CD4-positive, CD25-positive, alpha-beta regulatory T cell (primary cell): Measurements from ENCODE around the gene TRPC4. TPM values are rescaled to one million over a fixed set of nuclear protein-coding genes. Genes with fewer than 3 reads are reported as not detected.

ENCODE experiments used
- ATAC-seq, 2 donors: fragments of 150-1000 bp; cut with Tn5 transposase; one replicate each; pipeline ENCODE4 v1.10.0; 2021; ENCODE audit warnings: low read depth in 2 of 2, moderate number of reproducible peaks in 2 of 2, moderate library complexity in 1 of 2
- DNase-seq, 3 donors: peaks; one replicate each; pipeline versions ENCODE4 v3.0.0 to v3.0.0-alpha.2; 2012 to 2022; ENCODE audit warnings: mixed read lengths in 1 of 3
- H3K27ac ChIP-seq: one replicate; pipeline ENCODE4 v1.7.0; 2013; ENCODE audit warnings: mild to moderate bottlenecking, low read length; ENCODE audit not compliant: insufficient read depth, poor library complexity, severe bottlenecking
- H3K27me3 ChIP-seq: one replicate; pipeline ENCODE4 v1.7.0; 2013; ENCODE audit warnings: low read length; ENCODE audit not compliant: control insufficient read depth, insufficient read depth
- H3K36me3 ChIP-seq: one replicate; pipeline ENCODE4 v1.7.0; 2013; ENCODE audit warnings: mild to moderate bottlenecking, low read length, moderate library complexity; ENCODE audit not compliant: control insufficient read depth, insufficient read depth
- H3K4me1 ChIP-seq: 2 replicates; pipeline ENCODE4 v1.7.0; 2013; ENCODE audit warnings: mild to moderate bottlenecking, low read length; ENCODE audit not compliant: insufficient read depth, control insufficient read depth, poor library complexity, severe bottlenecking
- H3K4me3 ChIP-seq: one replicate; pipeline ENCODE4 v1.7.0; 2013; ENCODE audit warnings: low read depth, mild to moderate bottlenecking, low read length, moderate library complexity
- H3K9me3 ChIP-seq, 2 experiments: 1 replicate in 1 of 2; 2 replicates in 1 of 2; pipeline ENCODE4 v1.7.0; 2013; ENCODE audit warnings: low read length in 2 of 2, mild to moderate bottlenecking in 1 of 2, moderate library complexity in 1 of 2; ENCODE audit not compliant: control insufficient read depth in 2 of 2
- H3K27ac Mint-ChIP-seq, 3 donors: one replicate each; pipeline ENCODE4 v1.8.0; 2020 to 2022; ENCODE audit warnings: mild to moderate bottlenecking in 3 of 3, mixed read lengths in 3 of 3, moderate library complexity in 2 of 3
- H3K27me3 Mint-ChIP-seq: one replicate; pipeline ENCODE4 v1.8.0; 2022; ENCODE audit warnings: mild to moderate bottlenecking, mixed read lengths
- H3K36me3 Mint-ChIP-seq: one replicate; pipeline ENCODE4 v1.8.0; 2020; ENCODE audit warnings: mixed read lengths
- H3K4me1 Mint-ChIP-seq, 4 donors: one replicate each; pipeline ENCODE4 v1.8.0; 2020 to 2022; ENCODE audit warnings: mixed read lengths in 4 of 4, mild to moderate bottlenecking in 1 of 4
- H3K4me3 Mint-ChIP-seq, 4 donors: one replicate each; pipeline ENCODE4 v1.8.0; 2020 to 2022; ENCODE audit warnings: mild to moderate bottlenecking in 4 of 4, mixed read lengths in 4 of 4, moderate library complexity in 3 of 4
- H3K9me3 Mint-ChIP-seq, 7 donors: one replicate each; pipeline ENCODE4 v1.8.0; 2020 to 2022; ENCODE audit warnings: mixed read lengths in 7 of 7, mild to moderate bottlenecking in 3 of 7, moderate library complexity in 2 of 7
- polyA plus RNA-seq, 4 donors: library from polyadenylated mRNA; unstranded; fragments of 300-500 nt; fragmentation: Illumina TruSeq; gene quantifications; one replicate each; pipeline ENCODE4 v1.2.3, GENCODE V29; 2021
- total RNA-seq: library from RNA; stranded (reverse); gene quantifications from one replicate; pipeline ENCODE4 v1.2.3, GENCODE V29; 2022

The TRPC4 gene
- total and polyA plus RNA-seq, 5 donors from 2014 or later: not detected

DNA sequence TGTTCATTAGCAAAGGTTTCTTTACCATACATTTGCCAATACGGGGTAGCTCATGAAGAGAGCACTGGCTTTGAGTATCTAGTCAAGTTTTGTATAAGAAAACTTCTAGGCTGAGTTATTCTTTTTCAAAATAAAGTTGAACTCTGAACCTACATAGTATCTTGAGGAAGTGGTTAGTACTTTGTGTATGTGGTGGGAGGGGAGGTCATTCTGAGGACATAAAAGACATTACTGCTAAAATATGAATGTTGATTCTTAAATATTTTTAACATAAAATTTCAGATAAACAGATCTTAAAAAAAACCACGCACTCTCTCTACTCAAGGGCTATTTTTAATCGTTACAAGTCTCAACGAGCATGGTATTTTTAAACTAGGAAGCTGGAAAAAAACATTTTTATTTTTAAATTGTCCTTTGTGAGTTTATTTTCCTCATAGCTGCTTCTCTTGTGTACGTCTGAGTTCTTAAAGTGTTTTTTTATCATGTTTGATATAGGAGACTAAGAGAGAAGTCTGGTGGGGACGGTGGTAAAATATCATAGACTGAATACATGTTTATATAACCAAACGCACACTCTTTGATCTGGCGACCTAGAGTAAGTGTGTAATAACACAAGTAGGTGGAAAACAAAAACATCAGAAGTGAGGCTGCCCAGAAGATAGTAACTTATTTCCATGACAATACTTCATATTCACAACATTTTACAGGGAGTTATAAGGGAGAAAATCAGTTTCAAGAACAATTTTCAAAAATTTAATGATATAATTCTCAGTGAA lies 153.0 kb downstream of the TRPC4 start:
- H3K27me3 Mint-ChIP-seq: no peaks in the 10 kb centered on the region
- ATAC-seq (no peak), DNase-seq (no peak)
- H3K36me3 Mint-ChIP-seq: no peaks in the 10 kb centered on the region
- H3K4me1 Mint-ChIP-seq: no peaks in the 10 kb centered on the region
- Histone ChIP-seq H3K36me3 (no peaks in the 10 kb centered on the region), H3K9me3 (no peaks in the 10 kb centered on the region), H3K4me3 (no peak overlapping the region), H3K4me1 (no peaks in the 10 kb centered on the region), H3K27me3 (no peaks in the 10 kb centered on the region), H3K27ac (no peak overlapping the region)
- no peak overlapping the region for H3K4me3 Mint-ChIP-seq
- no peak overlapping the region for H3K27ac Mint-ChIP-seq
- peaks cover 0 to 8% (median 5%) of the 10 kb centered on the region in 7 donors for H3K9me3 Mint-ChIP-seq

- Mint-ChIP-seq H3K4me1 (no peaks in the 10 kb centered on the region), H3K27ac (no peak overlapping the region), H3K27me3 (no peaks in the 10 kb centered on the region)
Observed at GRCh38 chr13:37715606-37716015, 154.0 kb downstream of the TRPC4 start.

GRCh38 chr13:37709318-37709717 lies 160.3 kb downstream of the TRPC4 start:
- Mint-ChIP-seq H3K27ac (no peak overlapping the region), H3K27me3 (no peaks in the 10 kb centered on the region), H3K9me3 (peaks cover 0 to 9% (median 4%) of the 10 kb centered on the region in 7 donors), H3K4me1 (no peaks in the 10 kb centered on the region), H3K4me3 (no peak overlapping the region), H3K36me3 (no peaks in the 10 kb centered on the region)
- no peak for DNase-seq
- Histone ChIP-seq H3K27ac (no peak overlapping the region), H3K36me3 (no peaks in the 10 kb centered on the region), H3K4me3 (no peak overlapping the region), H3K27me3 (no peaks in the 10 kb centered on the region), H3K4me1 (no peaks in the 10 kb centered on the region), H3K9me3 (no peaks in the 10 kb centered on the region)
- ATAC-seq: no peak

More at GRCh38 chr13:37715606-37716015, 154.0 kb downstream of the TRPC4 start:
- Histone ChIP-seq H3K27ac (no peak overlapping the region), H3K4me1 (no peaks in the 10 kb centered on the region), H3K4me3 (no peak overlapping the region), H3K36me3 (no peaks in the 10 kb centered on the region), H3K27me3 (no peaks in the 10 kb centered on the region), H3K9me3 (no peaks in the 10 kb centered on the region)
- Mint-ChIP-seq H3K36me3 (no peaks in the 10 kb centered on the region), H3K4me3 (no peak overlapping the region), H3K9me3 (peaks cover 0 to 8% (median 5%) of the 10 kb centered on the region in 7 donors)
- DNase-seq (no peak), ATAC-seq (no peak)

- no peaks in the 10 kb centered on the region for H3K36me3 Mint-ChIP-seq
Observed at GRCh38 chr13:37707739-37708500, 161.7 kb downstream of the TRPC4 start.

GRCh38 chr13:37706041-37706440 lies 163.5 kb downstream of the TRPC4 start:
- H3K4me1 Mint-ChIP-seq: no peaks in the 10 kb centered on the region
- H3K27ac Mint-ChIP-seq: no peak overlapping the region
- H3K9me3 Mint-ChIP-seq: peaks cover 2 to 9% (median 4%) of the 10 kb centered on the region in 7 donors
- Histone ChIP-seq H3K4me1 (no peaks in the 10 kb centered on the region), H3K4me3 (no peak overlapping the region), H3K36me3 (no peaks in the 10 kb centered on the region), H3K27me3 (no peaks in the 10 kb centered on the region), H3K27ac (no peak overlapping the region), H3K9me3 (no peaks in the 10 kb centered on the region)
- no peaks in the 10 kb centered on the region for H3K36me3 Mint-ChIP-seq
- DNase-seq: no peak
- H3K27me3 Mint-ChIP-seq: no peaks in the 10 kb centered on the region
- no peak for ATAC-seq
- H3K4me3 Mint-ChIP-seq: no peak overlapping the region

More at GRCh38 chr13:37707739-37708500, 161.7 kb downstream of the TRPC4 start:
- Histone ChIP-seq H3K27ac (no peak overlapping the region), H3K27me3 (no peaks in the 10 kb centered on the region), H3K4me1 (no peaks in the 10 kb centered on the region), H3K9me3 (no peaks in the 10 kb centered on the region), H3K36me3 (no peaks in the 10 kb centered on the region), H3K4me3 (no peak overlapping the region)
- Mint-ChIP-seq H3K27ac (no peak overlapping the region), H3K27me3 (no peaks in the 10 kb centered on the region), H3K4me1 (no peaks in the 10 kb centered on the region), H3K9me3 (peaks cover 0 to 9% (median 4%) of the 10 kb centered on the region in 7 donors), H3K4me3 (no peak overlapping the region)
- DNase-seq (no peak), ATAC-seq (no peak)

DNA sequence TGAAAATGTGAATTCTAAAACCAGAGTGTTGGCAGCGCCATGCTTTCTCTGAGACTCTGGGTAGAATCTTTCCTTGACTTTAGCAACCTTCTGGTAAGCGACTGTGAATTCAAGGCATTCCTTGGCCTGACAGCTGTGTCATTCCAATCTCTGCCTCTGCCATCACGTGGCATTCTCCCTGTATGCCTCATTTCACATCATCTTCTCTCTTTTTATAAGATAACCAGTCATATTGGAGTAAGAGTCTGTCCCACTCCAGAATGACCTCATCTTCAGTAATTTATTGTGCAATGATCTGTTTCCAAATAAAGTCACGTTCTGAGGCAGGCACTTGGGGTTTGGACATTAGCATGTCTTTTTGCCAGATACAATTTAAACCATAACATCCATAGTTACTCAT lies 167.6 kb downstream of the TRPC4 start:
- DNase-seq (no peak), ATAC-seq (no peak)
- H3K9me3 Mint-ChIP-seq: peaks cover 2 to 12% (median 5%) of the 10 kb centered on the region in 7 donors
- Histone ChIP-seq H3K9me3 (no peaks in the 10 kb centered on the region), H3K4me1 (no peaks in the 10 kb centered on the region), H3K27ac (no peak overlapping the region), H3K27me3 (no peaks in the 10 kb centered on the region), H3K36me3 (no peaks in the 10 kb centered on the region), H3K4me3 (no peak overlapping the region)
- H3K4me3 Mint-ChIP-seq: no peak overlapping the region
- no peaks in the 10 kb centered on the region for H3K36me3 Mint-ChIP-seq
- H3K4me1 Mint-ChIP-seq: no peaks in the 10 kb centered on the region
- H3K27me3 Mint-ChIP-seq: no peaks in the 10 kb centered on the region
- H3K27ac Mint-ChIP-seq: no peak overlapping the region

DNA sequence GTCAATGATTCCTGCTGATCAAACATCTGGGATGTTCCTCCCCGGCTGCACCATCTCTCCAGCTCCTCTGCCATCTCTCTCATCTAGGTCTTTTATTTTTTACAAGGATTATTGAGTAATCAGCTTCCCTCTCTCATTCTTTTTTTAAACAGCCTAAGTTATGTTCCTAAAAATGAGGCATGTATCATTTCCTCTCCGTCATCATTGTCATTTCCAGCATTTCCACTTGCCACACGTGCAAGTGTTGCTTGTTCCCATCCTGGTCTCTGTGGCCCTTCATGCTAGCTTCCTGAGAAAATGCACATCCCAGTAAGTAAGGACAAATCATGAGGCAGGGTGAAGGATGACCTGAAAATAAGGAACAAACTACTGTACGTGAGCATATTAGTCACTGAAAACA lies 168.3 kb downstream of the TRPC4 start:
- H3K9me3 ChIP-seq: no peaks in the 10 kb centered on the region
- no peak overlapping the region for H3K27ac ChIP-seq
- ATAC-seq (no peak), DNase-seq (no peak)
- H3K4me1 Mint-ChIP-seq: no peaks in the 10 kb centered on the region
- no peaks in the 10 kb centered on the region for H3K27me3 ChIP-seq
- H3K27me3 Mint-ChIP-seq: no peaks in the 10 kb centered on the region
- H3K27ac Mint-ChIP-seq: no peak overlapping the region
- no peak overlapping the region for H3K4me3 ChIP-seq
- no peaks in the 10 kb centered on the region for H3K4me1 ChIP-seq
- no peaks in the 10 kb centered on the region for H3K36me3 Mint-ChIP-seq
- H3K36me3 ChIP-seq: no peaks in the 10 kb centered on the region
- H3K9me3 Mint-ChIP-seq: peaks cover 0 to 15% (median 6%) of the 10 kb centered on the region in 7 donors
- no peak overlapping the region for H3K4me3 Mint-ChIP-seq
